Endometrial microvascular endothelial cells (primary cell): ENCODE results near the gene BTG4. TPM values are rescaled to one million over a fixed set of nuclear protein-coding genes. Genes with fewer than 3 reads are reported as not detected.

ENCODE experiments used
- in situ Hi-C: cut with HindIII; loops from 2 replicates; pipeline ENCODE4 v1.10.0; 2017; ENCODE audit warnings: low sequenced_read_pairs, low pct_unique_long_range_greater_than_20kb; ENCODE audit errors: inconsistent ontology term
- total RNA-seq: library from RNA; depleted of rRNA; stranded (reverse); fragments of >200 nt; gene quantifications from one replicate; pipeline ENCODE4 v1.2.3, GENCODE V29; 2015; ENCODE audit errors: inconsistent ontology term

Gene BTG4
- not detected for total RNA-seq

DNA sequence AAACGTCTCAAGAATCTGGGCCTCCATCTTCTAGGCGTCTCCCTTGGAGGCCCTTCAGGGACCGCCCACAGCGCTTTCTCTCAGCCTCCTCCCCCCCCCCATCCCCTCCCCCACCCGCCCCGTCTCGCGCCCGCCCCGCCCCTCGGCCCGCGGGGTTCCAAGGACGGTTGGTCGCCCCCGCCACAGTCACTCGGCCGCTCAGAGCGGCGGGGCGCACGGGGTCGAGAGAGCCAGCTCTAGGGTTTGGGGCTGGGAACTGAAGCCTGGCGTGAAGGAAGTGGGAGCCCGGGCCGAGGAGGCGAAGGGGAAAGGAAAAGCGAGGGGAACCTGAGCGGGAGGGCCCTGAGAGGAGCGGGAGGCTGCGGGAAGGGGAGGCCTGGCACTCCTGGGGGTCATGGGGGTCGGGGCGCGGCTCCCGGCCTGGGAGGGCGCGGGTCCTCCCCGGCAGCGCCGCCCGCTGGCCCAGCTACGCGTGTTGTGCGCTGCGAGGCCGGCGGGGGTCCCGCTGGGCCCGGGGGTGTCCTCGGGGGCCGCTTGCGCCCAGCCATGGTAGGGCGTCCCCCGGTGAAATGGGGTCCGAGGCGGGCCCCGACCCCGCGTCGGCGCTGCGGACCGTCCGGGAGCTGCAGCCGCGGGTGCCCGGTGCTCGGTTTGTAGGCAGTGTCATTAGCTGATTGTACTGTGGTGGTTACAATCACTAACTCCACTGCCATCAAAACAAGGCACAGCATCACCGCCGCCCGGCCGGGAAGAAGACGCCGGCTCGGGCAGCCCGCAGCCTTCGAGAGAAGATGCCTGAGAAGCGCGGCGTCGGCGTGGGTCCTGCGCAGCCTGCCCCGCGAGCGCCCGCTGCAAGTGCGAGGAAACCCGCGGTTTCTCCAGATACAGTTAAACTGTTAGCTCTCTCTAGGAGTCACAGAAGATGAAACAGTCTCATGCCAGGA is at the start of gene BTG4:
BTG4 (minus strand) TSS at position 91 of the 944 bp plus-strand sequence. CDS start 13,610 bp downstream, outside the sequence.
- in situ Hi-C loops = no loop called here

DNA sequence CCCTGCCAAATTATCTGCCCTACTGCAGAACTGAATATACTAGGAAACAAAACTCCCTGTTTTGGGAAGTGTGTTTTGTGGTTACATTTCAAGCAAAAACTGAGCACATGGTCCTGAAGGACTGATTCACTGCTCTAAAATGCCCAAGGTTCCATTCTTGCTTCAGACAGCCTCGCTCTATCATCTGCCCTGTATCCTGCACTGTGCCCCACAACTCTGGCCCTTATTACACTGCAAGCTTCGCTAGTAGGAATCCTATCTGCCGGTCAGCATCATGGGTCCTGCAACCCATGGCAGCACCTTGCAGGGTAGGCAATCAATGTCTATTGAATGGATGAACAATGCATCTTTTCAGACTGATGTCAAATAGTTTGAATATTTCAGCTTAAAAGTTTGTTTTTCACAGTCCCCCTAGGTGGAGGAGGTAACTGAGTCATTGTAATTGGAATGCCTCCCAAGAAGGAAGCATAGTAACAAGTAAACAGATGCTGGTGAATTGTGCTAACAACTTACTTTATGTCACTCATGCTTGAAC is 49.7 kb upstream of the BTG4 start:
- in situ Hi-C loops = no loop called here

DNA sequence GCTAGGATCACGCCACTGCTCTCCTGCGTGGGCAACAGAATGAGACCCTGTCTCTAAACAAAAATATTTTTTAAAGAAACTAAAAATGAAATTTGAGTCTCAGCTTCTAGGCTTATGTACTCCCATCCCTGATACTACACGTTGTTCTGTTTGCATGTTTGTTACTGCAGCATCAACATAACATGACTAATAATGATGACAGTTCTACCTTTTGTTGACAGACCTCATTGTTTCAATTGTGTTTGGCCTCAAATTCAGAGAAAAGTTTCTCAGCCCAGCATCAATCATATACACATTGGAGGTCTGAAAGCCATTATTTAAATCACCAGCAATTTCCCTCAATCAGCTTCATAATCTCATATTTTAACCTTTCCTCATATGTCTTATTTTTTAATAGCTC is 49.1 kb upstream of the BTG4 start:
- in situ Hi-C loops = no loop called here

DNA sequence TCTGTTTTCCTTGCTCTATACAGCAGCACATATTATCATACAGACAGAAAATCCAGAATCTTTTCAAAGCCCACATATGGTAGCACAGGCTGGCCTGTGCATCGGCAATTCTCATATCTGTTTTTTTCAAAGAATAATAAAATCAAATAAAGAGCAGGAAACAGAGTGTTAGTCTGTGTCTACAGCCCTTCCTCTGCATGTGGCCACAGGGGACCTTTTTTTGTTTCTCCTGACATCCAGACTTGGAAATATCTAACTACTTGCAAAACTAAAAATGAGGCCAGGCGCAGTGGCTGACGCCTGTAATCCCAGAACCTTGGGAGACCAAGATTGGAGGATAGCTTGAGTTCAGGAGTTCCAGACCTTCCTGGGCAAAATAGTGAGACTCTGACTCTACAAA is 48.6 kb upstream of the BTG4 start:
- in situ Hi-C loops = no loop called here

DNA sequence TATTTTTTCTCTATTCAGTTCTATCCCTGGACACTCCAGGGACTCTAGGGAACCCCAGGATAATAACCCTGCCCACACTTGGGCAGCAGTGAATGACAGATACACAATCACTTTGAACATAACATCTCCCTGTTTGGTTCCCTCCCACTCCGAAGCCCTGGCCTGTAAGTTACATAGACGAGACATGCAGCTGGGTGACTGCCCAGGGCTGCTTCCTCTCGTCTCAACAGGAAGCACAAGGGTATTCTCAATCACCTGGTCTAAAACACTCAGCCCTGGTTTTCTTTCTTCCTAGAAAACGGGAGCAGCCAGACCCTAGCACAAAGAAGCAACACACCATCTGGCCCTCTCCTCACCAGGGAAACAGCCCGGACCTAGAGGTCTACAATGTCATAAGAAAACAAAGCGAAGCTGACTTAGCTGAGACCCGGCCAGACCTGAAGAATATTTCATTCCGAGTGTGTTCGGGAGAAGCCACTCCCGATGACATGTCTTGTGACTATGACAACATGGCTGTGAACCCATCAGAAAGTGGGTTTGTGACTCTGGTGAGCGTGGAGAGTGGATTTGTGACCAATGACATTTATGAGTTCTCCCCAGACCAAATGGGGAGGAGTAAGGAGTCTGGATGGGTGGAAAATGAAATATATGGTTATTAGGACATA is 47.7 kb upstream of the BTG4 start:
- in situ Hi-C loops = no loop called here

DNA sequence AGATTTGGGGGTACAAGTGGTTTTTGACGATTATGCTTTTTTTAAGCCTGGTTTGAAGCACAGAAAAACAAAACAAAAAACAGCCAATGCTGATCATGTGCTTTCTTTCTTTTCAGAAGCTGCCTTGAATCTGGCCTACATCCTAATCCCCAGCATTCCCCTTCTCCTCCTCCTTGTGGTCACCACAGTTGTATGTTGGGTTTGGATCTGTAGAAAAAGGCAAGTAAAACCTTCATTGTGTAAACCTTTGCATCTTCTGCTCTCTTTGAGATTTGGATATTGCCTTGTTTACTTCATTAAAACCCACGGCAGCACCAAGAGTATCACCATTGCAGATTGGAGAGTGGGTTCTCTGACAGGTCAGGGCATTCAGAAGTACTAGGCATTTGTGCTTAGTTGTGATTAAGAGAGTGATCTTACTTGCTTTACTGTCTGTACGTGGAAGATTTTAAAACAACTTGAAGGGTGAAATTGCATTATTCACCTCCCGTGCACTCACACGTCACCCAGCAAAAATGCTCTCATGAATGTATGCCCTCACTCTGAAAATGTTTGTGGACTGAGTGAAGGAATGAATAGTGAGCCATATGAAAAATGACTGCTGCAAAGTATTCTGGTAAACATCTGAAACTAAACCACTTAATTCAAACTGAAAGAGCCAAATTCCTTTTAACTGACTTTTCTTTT is 45.4 kb upstream of the BTG4 start:
- in situ Hi-C loops = no loop called here

DNA sequence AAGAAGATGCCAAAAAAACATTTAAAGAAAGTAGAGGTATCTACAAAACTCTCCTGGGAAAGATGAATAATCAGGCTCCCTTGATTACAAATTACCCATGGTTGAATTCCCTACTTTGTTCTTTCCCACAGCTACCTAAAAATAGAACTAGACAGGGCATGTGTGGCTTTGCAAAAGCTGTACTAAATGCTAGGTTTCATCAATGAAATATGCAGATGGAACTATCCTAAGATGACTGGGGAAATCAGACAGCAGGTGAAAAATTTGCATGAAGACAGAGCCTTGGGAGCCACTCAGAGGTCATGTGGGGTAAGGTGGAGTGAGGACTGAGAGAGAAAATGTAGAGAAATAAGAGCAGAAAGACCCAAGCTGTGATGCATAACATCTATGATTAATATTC is 43.1 kb upstream of the BTG4 start:
- in situ Hi-C loops = no loop called here

DNA sequence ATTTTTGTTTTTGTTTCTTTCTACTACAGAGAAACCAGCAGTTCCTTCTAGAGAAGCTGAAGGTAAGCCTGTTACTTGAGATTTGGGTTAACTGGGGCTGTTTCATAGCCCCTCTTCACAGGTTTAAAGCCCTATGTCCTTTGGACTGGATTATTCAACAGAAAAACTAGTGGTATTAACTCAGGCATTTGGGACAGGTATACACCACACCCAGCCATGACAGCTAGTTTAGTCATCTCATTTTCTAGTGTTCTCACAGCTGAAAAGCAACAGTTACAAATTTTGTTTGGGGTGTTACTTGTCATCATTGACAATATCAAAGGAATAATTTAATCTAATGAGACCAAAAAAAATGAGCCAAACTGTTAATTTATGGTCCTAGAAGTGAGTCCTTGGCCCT is 42.3 kb upstream of the BTG4 start:
- in situ Hi-C loops = no loop called here

DNA sequence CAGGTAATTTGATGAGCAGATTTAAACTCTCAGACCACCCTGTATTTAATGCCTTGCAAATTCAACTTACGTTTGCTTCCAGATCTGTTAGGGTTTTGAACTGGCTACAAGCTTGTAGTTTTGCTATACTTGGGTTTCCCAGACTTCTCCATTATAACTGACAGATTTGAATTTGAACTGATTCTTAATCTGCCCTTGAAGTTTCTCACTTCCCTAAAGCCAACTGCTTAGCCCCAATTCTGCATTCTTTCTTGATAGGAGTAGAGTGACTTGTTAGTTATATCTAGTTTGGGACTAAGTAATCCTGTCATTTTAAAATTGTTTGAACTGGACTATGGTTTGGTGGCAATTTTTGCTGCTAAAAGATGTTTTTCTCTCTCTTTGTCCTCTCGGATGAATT is 38.1 kb upstream of the BTG4 start:
- in situ Hi-C loops = no loop called here

DNA sequence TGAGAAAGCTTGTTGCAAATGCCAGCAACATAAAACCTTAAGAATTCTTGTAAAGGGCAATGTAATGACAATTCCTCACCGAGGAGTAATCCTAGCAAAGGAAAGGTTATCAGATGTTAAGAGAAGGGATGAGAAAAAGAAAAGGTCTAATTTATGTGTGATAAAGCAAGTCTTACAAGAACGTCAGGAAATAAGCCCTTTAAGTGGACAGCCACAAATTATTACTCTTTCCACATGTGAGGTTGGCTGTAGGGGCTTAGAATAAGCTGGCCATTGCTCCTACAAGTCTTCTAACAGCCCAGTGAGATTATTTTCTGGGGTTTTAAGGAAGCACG is 37.6 kb upstream of the BTG4 start:
- in situ Hi-C loops = no loop called here

DNA sequence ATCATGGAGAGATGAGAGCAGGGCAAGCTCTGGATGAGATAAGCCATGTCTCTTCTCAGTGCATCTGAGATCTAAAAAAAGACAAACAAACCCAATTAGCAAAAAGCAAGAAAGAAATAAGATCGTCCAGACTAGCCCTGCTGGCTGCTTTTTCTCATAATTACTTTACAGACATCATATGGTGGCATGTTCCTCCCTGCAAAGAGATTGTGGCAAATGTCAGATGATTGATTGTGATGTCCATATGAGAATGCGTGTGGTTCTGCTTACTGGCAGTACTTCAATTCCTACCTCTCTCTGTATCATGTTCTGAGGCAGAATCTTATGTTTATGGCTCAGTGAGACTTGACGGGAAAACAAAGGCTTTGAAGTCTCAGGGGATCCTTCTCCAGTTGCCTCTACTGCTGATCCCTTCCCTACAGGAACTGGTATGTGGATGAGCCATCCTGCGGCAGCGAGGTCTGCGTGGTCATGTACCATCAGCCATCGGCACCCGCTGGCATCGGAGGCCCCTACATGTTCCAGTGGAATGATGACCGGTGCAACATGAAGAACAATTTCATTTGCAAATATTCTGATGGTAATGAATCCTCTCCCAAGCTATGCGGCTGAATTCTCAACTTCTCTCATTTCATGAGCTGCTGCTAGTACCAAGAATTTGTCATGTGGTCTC is 37.1 kb upstream of the BTG4 start:
- in situ Hi-C loops = no loop called here

DNA sequence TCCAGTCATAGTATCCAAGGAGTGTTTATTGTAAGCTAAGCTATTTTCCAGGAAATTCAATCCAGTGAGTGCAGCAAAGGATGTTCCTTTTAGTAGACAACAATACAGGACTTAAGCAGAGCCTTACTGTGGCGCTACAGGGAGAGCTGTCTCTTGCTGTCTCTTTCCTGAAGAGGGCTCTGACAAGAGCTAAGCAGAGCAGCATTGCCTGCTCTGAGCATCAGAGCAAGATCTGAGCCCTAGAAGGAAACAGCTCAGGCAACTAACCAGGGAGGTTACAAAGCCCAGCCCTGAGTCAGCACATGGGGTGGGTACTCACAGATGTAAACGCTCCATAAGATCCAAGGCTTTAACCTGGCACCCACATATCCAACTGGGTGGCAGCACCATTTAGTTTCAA is 36.3 kb upstream of the BTG4 start:
- in situ Hi-C loops = no loop called here

DNA sequence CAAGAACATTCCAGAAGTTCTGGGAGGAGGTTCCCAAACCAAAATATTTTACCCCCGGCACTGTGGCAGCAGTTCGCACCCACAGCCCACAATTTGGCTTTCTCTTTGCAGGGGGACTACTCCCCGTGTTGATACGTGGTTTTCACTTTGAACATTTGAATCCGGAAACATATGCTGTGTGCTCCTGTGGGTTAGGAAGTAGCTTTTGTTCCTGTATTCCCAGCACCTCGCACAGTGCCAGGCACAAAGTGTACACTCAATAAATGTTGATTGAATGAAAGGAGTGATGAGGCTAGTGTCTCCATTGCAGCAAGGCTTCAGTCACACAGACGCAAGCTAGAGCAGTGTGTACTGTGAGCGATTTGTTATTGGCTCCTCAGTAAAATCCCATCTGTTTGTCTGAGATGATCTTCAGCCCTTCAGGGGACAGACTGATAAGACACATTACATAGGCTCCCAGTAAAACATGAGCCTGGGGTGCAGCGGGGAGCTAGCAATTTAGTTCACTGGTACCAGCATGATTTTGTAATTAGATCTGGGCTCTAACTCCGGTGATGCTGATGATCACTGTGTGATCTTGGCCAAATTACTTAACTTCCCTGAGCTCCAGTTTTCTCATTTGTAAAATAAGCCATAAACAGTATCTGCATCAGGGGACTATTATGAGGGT is 30.6 kb upstream of the BTG4 start:
- in situ Hi-C loops = no loop called here

DNA sequence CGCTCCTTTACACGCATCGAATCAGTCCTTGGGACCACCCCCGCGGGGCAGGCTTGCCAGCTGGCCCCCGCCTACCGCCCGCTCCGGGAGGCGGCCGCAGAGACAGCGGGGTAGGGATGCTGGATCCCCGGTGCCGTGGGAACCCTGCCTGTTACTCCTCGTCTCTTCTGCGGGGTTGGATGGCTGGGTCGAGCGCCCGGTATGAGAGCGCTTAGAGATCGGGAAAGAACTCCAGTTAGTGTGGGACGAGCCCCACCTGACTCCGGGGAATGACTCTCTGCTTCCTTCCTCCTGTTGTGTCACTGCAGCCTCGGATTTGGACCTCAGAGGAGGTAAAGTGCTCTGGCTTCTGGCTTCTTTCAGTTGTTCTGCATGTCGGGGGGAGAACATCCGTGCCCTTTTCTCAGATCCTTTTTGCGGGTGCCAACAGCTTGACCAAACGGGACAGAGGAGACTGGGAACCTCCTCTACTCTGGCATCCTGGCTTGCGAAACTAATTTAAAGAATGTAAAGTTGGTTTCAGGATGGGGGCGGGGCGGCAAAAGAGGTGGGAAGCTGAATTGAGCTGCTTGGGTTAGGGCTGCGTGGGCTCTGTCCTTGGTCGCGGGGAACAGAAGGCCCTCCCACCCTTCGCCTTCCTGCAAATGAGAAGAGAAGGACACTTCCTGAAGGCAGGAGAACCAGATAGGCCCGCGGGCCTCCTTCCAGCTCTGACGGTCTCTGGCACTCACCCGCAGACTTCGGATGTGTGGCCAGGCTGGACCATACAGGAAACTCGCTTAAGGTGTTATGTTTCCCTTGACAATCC is 29.3 kb upstream of the BTG4 start:
- in situ Hi-C loops = no loop called here

DNA sequence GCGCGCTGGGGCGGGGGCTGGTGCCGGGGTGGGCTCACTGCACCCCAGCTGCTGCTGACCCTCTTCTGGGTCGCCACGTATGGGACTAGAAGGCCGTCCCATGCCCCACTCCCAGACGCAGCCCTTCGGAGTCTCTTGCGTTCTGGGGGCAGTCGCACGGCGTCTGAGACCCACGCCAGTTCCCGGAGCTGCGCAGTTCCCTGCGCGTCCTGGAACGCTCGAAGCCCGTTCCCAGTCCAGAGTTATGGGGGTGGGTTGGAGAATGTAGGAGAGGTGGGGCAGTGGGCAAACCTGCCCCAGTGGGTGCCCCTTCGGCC is 28.7 kb upstream of the BTG4 start:
- in situ Hi-C loops = no loop called here

DNA sequence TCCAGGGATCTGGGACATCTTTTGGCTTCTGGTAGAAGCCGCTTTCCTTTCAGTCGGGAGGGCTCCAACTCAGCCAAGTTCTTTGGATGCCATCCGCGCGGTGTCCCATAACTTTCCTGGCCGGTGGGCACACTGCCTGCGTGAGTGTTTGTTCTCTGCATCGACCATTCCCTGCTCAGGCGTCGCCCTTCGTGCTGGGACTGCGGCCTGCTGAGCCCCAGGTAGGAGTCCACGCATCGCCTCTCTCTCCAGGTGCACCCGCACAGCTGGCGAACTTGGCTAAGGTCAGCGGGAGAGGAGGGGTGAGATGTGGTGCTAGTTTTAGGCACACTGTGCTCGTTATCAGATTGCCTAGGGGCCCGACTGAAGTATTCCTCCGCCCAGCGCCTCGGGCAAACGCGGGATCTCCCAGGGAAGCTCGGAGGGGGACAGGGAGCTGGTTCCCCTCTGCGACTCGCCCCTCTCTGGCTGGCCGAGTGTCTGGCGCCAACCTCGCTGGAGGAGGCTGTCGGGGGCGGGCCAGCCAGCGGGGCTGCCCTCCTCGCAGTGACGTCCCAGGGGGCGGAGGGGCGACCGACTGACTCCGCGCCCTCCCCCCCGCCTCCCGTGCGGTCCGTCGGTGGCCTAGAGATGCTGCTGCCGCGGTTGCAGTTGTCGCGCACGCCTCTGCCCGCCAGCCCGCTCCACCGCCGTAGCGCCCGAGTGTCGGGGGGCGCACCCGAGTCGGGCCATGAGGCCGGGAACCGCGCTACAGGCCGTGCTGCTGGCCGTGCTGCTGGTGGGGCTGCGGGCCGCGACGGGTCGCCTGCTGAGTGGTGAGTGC is 28.1 kb upstream of the BTG4 start, which contains the start of gene LAYN:
LAYN (plus strand) TSS at position 607 of the 823 bp plus-strand sequence; CDS start at position 731, 124 bp downstream.
- in situ Hi-C loops = no loop called here
